Measurements from ENCODE around the gene NPTN. TPM values are rescaled to one million over a fixed set of nuclear protein-coding genes. Genes with fewer than 3 reads are reported as not detected.

Gene NPTN
- total and polyA plus RNA-seq, 2 donors (not counting 1 experiment from before 2014, with no cell fraction given) = 152 to 372 TPM

DNA sequence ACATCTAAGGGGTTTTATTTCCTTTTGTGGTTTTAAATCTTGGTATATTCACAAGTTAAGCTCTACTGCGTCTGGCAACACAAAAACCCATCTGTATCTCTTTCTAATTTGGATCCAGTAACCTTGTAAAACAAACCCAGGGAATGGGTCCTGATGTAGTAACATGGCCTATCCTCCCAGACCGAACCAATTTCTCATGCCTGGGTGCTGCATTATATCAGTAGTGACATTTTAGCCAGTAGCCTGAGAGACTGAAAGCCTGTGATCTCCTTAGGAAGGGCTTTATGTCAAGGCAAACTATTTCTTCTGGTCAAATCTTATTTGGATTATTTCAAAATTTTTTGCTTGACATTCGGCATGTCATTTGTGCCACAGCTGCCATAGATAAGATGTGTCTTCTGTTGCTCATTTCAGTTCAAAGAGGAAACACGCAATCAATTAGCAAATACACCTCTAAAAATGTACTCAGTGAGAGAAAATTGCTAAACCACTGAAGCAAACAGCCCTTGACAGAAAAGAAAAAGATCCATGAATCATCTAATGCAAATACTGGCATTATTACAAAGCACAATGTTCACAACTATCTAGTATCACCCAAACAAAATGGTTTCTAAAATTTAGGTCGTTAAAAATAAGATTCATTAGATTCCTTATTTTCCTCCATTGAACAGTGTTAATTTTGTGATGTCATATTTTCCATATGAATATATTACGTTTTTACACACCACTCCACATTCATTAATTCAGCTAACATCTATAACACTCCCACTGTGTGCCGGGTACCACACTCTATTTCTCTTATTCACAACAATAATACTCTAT lies 4.0 kb downstream of the NPTN start:
- Histone ChIP-seq H3K79me2 (ENCODE audit: control insufficient read depth, insufficient read depth, low read length) (peaks cover 84% of the 10 kb centered on the region), H2AFZ (ENCODE audit: low read length) (no peak overlapping the region), H3K4me1 (ENCODE audit: control insufficient read depth, extremely low read depth, insufficient read depth, low read length) (peaks cover 13% of the 10 kb centered on the region), H4K20me1 (ENCODE audit: control insufficient read depth, extremely low read depth, insufficient read depth, low read length) (peaks cover 2% of the 10 kb centered on the region), H3K27ac (ENCODE audit: insufficient read depth, low read length) (no peak overlapping the region), H3K36me3 (ENCODE audit: control insufficient read depth, insufficient read depth, low read length) (no peaks in the 10 kb centered on the region), H3K4me3 (replicated peaks in 1 of 4; ENCODE audit: control extremely low read depth in 1 of 4, insufficient read depth in 1 of 4, low read depth in 3 of 4, low read length in 4 of 4) (no peak overlapping the region), H3K4me2 (ENCODE audit: extremely low read depth, insufficient read depth, low read length) (peak overlapping the region; percentile 46), H3K27me3 (ENCODE audit: control insufficient read depth, insufficient read depth, low read length) (no peaks in the 10 kb centered on the region), H3K9ac (ENCODE audit: insufficient read depth, low read length) (no peak overlapping the region), H3K9me3 (ENCODE audit: control insufficient read depth, insufficient read depth, low read depth, low read length) (no peaks in the 10 kb centered on the region)
- DNase-seq (ENCODE audit: low read depth in 2 of 2) = no peak
- TF ChIP-seq EZH2 (IDR thresholded peaks at IDR 0.05; ENCODE audit: low read length, missing control alignments) = no peak
- TF ChIP-seq, protein P1, sequence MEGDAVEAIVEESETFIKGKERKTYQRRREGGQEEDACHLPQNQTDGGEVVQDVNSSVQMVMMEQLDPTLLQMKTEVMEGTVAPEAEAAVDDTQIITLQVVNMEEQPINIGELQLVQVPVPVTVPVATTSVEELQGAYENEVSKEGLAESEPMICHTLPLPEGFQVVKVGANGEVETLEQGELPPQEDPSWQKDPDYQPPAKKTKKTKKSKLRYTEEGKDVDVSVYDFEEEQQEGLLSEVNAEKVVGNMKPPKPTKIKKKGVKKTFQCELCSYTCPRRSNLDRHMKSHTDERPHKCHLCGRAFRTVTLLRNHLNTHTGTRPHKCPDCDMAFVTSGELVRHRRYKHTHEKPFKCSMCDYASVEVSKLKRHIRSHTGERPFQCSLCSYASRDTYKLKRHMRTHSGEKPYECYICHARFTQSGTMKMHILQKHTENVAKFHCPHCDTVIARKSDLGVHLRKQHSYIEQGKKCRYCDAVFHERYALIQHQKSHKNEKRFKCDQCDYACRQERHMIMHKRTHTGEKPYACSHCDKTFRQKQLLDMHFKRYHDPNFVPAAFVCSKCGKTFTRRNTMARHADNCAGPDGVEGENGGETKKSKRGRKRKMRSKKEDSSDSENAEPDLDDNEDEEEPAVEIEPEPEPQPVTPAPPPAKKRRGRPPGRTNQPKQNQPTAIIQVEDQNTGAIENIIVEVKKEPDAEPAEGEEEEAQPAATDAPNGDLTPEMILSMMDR (conservative IDR thresholded peaks at IDR 0.05 in 1 of 2, IDR thresholded peaks at IDR 0.05 in 1 of 2; ENCODE audit: low read depth in 1 of 2, low read length in 2 of 2) = no peak

DNA sequence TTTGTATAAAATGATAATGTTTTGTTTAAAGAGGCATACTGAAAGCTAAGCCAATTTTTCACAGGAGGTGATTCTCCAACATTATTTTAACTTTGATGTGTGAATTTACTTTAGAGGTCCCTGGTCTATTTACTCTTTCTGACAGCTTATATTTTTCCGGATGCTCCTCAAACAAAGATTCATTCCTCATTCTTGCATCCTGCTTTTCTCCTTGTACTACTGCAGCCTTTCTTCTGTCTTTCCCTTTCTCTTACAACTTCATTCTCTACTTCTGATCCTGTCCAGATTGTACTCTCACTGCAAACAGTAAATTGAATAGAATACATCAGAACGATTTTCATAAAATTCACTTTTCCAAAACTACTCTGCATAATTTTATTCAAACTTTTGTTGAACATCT lies 5.1 kb downstream of the NPTN start:
- Histone ChIP-seq H3K27me3 (ENCODE audit: control insufficient read depth, insufficient read depth, low read length) (no peaks in the 10 kb centered on the region), H4K20me1 (ENCODE audit: control insufficient read depth, extremely low read depth, insufficient read depth, low read length) (peaks cover 2% of the 10 kb centered on the region), H3K4me1 (ENCODE audit: control insufficient read depth, extremely low read depth, insufficient read depth, low read length) (peaks cover 7% of the 10 kb centered on the region), H3K9ac (ENCODE audit: insufficient read depth, low read length) (no peak overlapping the region), H3K79me2 (ENCODE audit: control insufficient read depth, insufficient read depth, low read length) (peaks cover 95% of the 10 kb centered on the region), H2AFZ (ENCODE audit: low read length) (no peak overlapping the region), H3K4me2 (ENCODE audit: extremely low read depth, insufficient read depth, low read length) (no peak overlapping the region), H3K36me3 (ENCODE audit: control insufficient read depth, insufficient read depth, low read length) (no peaks in the 10 kb centered on the region), H3K9me3 (ENCODE audit: control insufficient read depth, insufficient read depth, low read depth, low read length) (no peaks in the 10 kb centered on the region), H3K4me3 (replicated peaks in 1 of 4; ENCODE audit: control extremely low read depth in 1 of 4, insufficient read depth in 1 of 4, low read depth in 3 of 4, low read length in 4 of 4) (no peak overlapping the region), H3K27ac (ENCODE audit: insufficient read depth, low read length) (no peak overlapping the region)
- TF ChIP-seq, protein P1 (conservative IDR thresholded peaks at IDR 0.05 in 1 of 2, IDR thresholded peaks at IDR 0.05 in 1 of 2; ENCODE audit: low read depth in 1 of 2, low read length in 2 of 2) = no peak
- no peak for TF ChIP-seq EZH2 (IDR thresholded peaks at IDR 0.05; ENCODE audit: low read length, missing control alignments)
- DNase-seq (ENCODE audit: low read depth in 2 of 2) = no peak

DNA sequence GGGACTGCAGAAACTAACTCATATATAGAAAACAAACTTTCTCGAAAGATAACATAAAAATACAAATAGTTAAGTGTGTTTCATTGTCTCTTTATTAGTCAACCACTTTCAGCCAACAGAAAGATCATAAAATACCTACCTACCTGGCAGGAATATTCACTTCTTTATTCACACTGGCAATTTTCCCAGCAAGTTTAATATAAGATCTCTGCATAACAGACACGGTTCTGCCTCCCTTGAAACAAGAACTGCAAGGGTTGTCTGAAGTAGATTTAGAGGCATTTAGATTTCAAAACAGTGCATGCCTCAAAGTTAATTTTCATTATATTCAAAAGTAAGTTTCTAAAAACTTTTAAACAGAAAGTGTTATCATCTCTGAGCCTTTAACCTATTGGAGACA lies 7.1 kb downstream of the NPTN start:
- Histone ChIP-seq H4K20me1 (ENCODE audit: control insufficient read depth, extremely low read depth, insufficient read depth, low read length) (peaks cover 6% of the 10 kb centered on the region), H3K4me2 (ENCODE audit: extremely low read depth, insufficient read depth, low read length) (no peak overlapping the region), H3K27ac (ENCODE audit: insufficient read depth, low read length) (no peak overlapping the region), H3K79me2 (ENCODE audit: control insufficient read depth, insufficient read depth, low read length) (peaks cover 96% of the 10 kb centered on the region), H3K4me3 (replicated peaks in 1 of 4; ENCODE audit: control extremely low read depth in 1 of 4, insufficient read depth in 1 of 4, low read depth in 3 of 4, low read length in 4 of 4) (no peak overlapping the region), H3K4me1 (ENCODE audit: control insufficient read depth, extremely low read depth, insufficient read depth, low read length) (peaks cover 7% of the 10 kb centered on the region), H3K9ac (ENCODE audit: insufficient read depth, low read length) (no peak overlapping the region), H3K9me3 (ENCODE audit: control insufficient read depth, insufficient read depth, low read depth, low read length) (no peaks in the 10 kb centered on the region), H3K27me3 (ENCODE audit: control insufficient read depth, insufficient read depth, low read length) (no peaks in the 10 kb centered on the region), H2AFZ (ENCODE audit: low read length) (no peak overlapping the region), H3K36me3 (ENCODE audit: control insufficient read depth, insufficient read depth, low read length) (no peaks in the 10 kb centered on the region)
- DNase-seq (ENCODE audit: low read depth in 2 of 2) = no peak
- TF ChIP-seq, protein P1 (conservative IDR thresholded peaks at IDR 0.05 in 1 of 2, IDR thresholded peaks at IDR 0.05 in 1 of 2; ENCODE audit: low read depth in 1 of 2, low read length in 2 of 2) = no peak
- no peak for TF ChIP-seq EZH2 (IDR thresholded peaks at IDR 0.05; ENCODE audit: low read length, missing control alignments)
